Peyer's patch (tissue), 4 donors: ENCODE measurements around the gene EIF1AX. TPM values are rescaled to one million over a fixed set of nuclear protein-coding genes. Genes with fewer than 3 reads are reported as not detected.

Experiments
- DNase-seq, 3 donors: peaks; one replicate each; pipeline ENCODE4 v3.0.0-alpha.2; 2017 to 2019
- H3K27ac ChIP-seq, 4 donors: fragments of 200-600 bp; sonication (generic); one replicate each; pipeline ENCODE4 v1.5.1; 2016 to 2019
- H3K27me3 ChIP-seq, 2 donors: fragments of 200-600 bp; sonication (generic); one replicate each; pipeline ENCODE4 v1.5.1; 2019
- H3K36me3 ChIP-seq, 3 donors: fragments of 200-600 bp; sonication (generic); one replicate each; pipeline ENCODE4 v1.5.1; 2016 to 2019
- H3K4me1 ChIP-seq, 4 donors: fragments of 200-600 bp; sonication (generic); one replicate each; pipeline ENCODE4 v1.5.1; 2016 to 2019
- H3K4me3 ChIP-seq, 4 donors: fragments of 200-600 bp; sonication (generic); 1 replicate in 3 of 4; 2 replicates in 1 of 4; pipeline ENCODE4 v1.5.1; 2016 to 2019; ENCODE audit warnings: mild to moderate bottlenecking in 1 of 4
- H3K9me3 ChIP-seq, 4 donors: fragments of 200-600 bp; sonication (generic); one replicate each; pipeline ENCODE4 v1.5.1; 2016 to 2019; ENCODE audit warnings: mild to moderate bottlenecking in 1 of 4
- POLR2A ChIP-seq, 2 donors: fragments of 450-650 bp; IDR thresholded peaks; one replicate each; pipeline ENCODE4 v1.5.1; 2017; ENCODE audit warnings: antibody characterized with exemption in 2 of 2, mild to moderate bottlenecking in 2 of 2, moderate library complexity in 2 of 2
- small RNA-seq, 2 donors: library from RNA; depleted of rRNA; stranded (forward); fragments of <200 nt; gene quantifications; one replicate each; pipeline ENCODE3, GENCODE V24; 2016
- total RNA-seq, 4 donors: library from RNA; depleted of rRNA; stranded (reverse); fragments of >200 nt; gene quantifications; one replicate each; pipeline ENCODE4 v1.1.0, GENCODE V29; 2016
- TF ChIP-seq, protein P1 (sequence below), 6 experiments: fragments of 450-650 bp in 4 of 6; fragments of 200-600 bp in 2 of 6; sonication (generic) in 1 of 6; IDR thresholded peaks; one replicate each; pipeline ENCODE4 v1.5.1; 2017 to 2019; ENCODE audit warnings: antibody characterized with exemption in 6 of 6, mild to moderate bottlenecking in 3 of 6, moderate library complexity in 1 of 6

EIF1AX gene
- total RNA-seq, 4 donors from 2014 or later: 20.8 to 30.5 (median 27.9) TPM

DNA sequence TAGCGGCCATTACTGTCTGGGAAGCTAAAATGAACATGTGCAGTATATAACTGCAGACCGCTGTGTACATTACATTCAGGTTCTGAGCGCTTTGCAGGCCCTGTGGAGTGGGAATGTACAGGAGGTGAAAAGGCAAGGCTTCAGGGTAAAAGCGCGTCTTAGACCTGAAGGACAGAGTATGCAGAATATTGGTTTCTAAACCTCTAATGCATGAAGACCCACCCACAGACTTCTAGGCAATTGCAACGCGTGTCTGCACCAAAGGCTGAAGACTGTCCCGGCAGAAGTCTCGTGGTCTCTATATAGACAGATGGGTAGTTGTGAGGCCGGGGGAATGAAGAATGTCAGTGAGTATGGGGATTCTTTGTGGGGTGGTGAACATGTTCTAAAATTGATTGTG is 30.4 kb downstream of the EIF1AX start:
- DNase-seq: no peak
- H3K9me3 ChIP-seq: no peaks in the 10 kb centered on the region
- H3K4me1 ChIP-seq: no peaks in the 10 kb centered on the region
- H3K27ac ChIP-seq: no peak overlapping the region
- no peaks in the 10 kb centered on the region for H3K27me3 ChIP-seq
- no peak for TF ChIP-seq POLR2A (IDR thresholded peaks at IDR 0.05)
- TF ChIP-seq, protein P1, sequence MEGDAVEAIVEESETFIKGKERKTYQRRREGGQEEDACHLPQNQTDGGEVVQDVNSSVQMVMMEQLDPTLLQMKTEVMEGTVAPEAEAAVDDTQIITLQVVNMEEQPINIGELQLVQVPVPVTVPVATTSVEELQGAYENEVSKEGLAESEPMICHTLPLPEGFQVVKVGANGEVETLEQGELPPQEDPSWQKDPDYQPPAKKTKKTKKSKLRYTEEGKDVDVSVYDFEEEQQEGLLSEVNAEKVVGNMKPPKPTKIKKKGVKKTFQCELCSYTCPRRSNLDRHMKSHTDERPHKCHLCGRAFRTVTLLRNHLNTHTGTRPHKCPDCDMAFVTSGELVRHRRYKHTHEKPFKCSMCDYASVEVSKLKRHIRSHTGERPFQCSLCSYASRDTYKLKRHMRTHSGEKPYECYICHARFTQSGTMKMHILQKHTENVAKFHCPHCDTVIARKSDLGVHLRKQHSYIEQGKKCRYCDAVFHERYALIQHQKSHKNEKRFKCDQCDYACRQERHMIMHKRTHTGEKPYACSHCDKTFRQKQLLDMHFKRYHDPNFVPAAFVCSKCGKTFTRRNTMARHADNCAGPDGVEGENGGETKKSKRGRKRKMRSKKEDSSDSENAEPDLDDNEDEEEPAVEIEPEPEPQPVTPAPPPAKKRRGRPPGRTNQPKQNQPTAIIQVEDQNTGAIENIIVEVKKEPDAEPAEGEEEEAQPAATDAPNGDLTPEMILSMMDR (IDR thresholded peaks at IDR 0.05): no peak
- no peaks in the 10 kb centered on the region for H3K36me3 ChIP-seq
- H3K4me3 ChIP-seq: no peak overlapping the region

DNA sequence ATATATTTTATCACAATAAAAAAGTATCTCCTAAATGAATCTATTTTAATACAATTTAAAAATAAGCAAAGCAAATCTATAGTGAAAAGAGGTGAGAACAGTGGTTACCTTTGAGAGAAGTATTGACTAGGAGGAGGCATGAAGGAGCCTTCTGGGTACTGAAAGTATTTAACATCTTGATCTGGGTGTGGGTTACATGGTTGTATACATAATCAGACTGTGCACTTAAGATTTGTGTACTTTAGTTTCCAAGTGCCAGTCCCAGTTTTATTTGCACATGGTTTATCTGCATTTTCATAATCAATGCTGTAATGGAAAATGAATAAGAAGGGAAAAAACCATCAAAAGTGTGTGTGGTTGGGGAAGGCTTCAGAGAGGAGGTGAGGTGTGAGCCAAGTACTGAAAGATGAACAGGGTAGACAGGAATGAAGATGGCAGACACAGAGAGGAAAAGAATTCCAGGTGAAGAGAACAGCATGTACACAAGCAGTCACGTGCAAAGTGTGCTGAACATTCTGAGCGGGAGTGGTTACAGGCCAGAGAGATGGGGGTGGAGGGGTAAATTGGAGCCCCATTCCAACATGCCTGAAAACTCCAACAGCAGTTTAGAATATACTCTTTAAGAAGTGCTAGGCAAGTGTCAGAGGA is 39.6 kb downstream of the EIF1AX start:
- TF ChIP-seq, protein P1 (IDR thresholded peaks at IDR 0.05): no peak
- no peak for TF ChIP-seq POLR2A (IDR thresholded peaks at IDR 0.05)
- Histone ChIP-seq H3K27me3 (no peaks in the 10 kb centered on the region), H3K4me3 (no peak overlapping the region), H3K9me3 (no peaks in the 10 kb centered on the region), H3K36me3 (no peaks in the 10 kb centered on the region), H3K27ac (no peak overlapping the region), H3K4me1 (no peaks in the 10 kb centered on the region)
- DNase-seq: no peak

DNA sequence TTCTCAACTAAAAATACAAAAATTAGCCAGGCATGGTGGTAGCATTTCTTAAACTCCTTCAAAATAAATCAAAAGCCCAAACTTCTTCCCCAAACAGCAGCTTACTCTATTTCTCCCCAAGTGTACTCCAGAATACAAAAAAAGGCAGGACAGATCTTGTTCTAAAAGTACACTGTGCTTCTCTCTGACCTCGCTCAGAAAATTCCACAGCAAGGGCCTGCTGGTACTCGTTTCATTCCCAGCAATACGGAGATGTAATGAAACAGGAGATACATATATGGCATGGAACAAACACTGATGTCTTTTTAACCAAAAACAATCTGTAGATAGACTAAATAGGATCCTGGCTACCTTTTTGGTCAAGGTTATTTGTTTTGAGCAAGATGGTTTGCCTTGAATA is 50.1 kb downstream of the EIF1AX start:
- TF ChIP-seq, protein P1 (IDR thresholded peaks at IDR 0.05): no peak
- TF ChIP-seq POLR2A (IDR thresholded peaks at IDR 0.05): no peak

DNA sequence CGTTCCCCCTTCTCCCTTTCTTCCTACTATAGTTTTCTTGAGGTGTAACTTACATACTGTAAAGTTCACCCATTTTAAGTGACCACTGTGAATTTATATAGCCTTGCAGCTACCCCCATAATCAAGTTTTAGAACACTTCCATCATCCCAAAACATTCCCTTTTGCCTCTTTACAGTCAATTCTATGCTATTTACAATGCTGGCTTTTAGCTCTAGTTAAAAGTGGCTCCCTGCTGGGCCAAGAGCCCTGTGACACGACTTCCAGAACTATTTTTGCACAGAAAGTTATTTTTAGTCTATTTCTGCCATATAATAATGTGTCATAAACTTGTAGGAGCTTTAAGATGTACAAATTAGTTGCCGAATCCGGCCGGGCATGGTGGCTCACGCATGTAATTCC is 51.8 kb downstream of the EIF1AX start:
- H3K4me3 ChIP-seq: no peak overlapping the region
- no peaks in the 10 kb centered on the region for H3K27me3 ChIP-seq
- H3K9me3 ChIP-seq: no peaks in the 10 kb centered on the region
- H3K36me3 ChIP-seq: no peaks in the 10 kb centered on the region
- no peak overlapping the region for H3K27ac ChIP-seq
- no peaks in the 10 kb centered on the region for H3K4me1 ChIP-seq
- DNase-seq: no peak
- TF ChIP-seq, protein P1 (IDR thresholded peaks at IDR 0.05): no peak
- no peak for TF ChIP-seq POLR2A (IDR thresholded peaks at IDR 0.05)

More for the DNA sequence above, 50.1 kb downstream of the EIF1AX start:
- Histone ChIP-seq H3K36me3 (no peaks in the 10 kb centered on the region), H3K4me1 (no peaks in the 10 kb centered on the region), H3K4me3 (no peak overlapping the region), H3K9me3 (no peaks in the 10 kb centered on the region), H3K27ac (no peak overlapping the region), H3K27me3 (no peaks in the 10 kb centered on the region)
- DNase-seq: no peak

DNA sequence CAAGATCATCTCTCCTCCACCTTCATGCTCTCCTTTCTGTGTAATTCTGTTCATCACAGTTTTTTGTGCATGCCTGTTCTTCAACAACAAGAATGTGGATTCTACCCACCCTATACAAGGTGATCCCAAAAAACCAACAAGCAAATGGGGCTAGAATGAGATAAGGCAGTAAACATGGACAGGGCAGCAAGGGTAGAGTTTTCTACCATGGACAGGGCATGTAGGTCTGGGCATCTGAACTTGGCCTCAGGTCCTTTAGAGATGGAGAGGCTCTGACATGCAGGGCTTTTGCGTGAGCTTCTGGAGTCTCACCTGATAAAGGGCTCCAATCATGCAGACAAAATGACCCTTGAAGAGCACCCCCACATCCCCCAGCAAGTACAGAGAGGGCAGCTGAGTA is 61.4 kb downstream of the EIF1AX start:
- no peaks in the 10 kb centered on the region for H3K36me3 ChIP-seq
- H3K4me3 ChIP-seq: no peak overlapping the region
- H3K27me3 ChIP-seq: no peaks in the 10 kb centered on the region
- no peaks in the 10 kb centered on the region for H3K4me1 ChIP-seq
- no peak overlapping the region for H3K27ac ChIP-seq
- no peaks in the 10 kb centered on the region for H3K9me3 ChIP-seq
- TF ChIP-seq POLR2A (IDR thresholded peaks at IDR 0.05): no peak
- TF ChIP-seq, protein P1 (IDR thresholded peaks at IDR 0.05): no peak
- no peak for DNase-seq

Small RNA genes within 50 kb of the gene (small RNA-seq; reads per million reads assigned to genes)
- 17.2 to 24.3 reads per million in 2 donors for gene RF00493
- gene RF00494: 0 reads per million in 2 donors

Other genes starting within 250 kb of the EIF1AX start
- 10 to 100 TPM; 10.5 to 42.1 (median 16.4) TPM for gene BCLAF3, start 150.8 kb downstream of the EIF1AX start, total RNA-seq
- gene MAP7D2, start 24.9 kb downstream of the EIF1AX start, total RNA-seq: 1 to 10 TPM; 1.3 to 5.3 (median 2.9) TPM
- gene RPS6KA3, start 125.1 kb upstream of the EIF1AX start, total RNA-seq: 10 to 100 TPM; 41.1 to 56.7 (median 50.7) TPM